Inflammatory macrophage treated with lipopolysaccharide for 4 hours (primary cell): ENCODE results near the gene TPRG1.
A peak's percentile ranks its signal among the peaks of the same experiment; 100 is the strongest.

Experiments
- DNase-seq: peaks from one replicate; pipeline ENCODE4 v3.0.0-alpha.2; 2020

TPRG1 gene

GRCh38 chr3:189363590-189364255 is 192.0 kb downstream of the TPRG1 start:
- no peak for DNase-seq

DNA sequence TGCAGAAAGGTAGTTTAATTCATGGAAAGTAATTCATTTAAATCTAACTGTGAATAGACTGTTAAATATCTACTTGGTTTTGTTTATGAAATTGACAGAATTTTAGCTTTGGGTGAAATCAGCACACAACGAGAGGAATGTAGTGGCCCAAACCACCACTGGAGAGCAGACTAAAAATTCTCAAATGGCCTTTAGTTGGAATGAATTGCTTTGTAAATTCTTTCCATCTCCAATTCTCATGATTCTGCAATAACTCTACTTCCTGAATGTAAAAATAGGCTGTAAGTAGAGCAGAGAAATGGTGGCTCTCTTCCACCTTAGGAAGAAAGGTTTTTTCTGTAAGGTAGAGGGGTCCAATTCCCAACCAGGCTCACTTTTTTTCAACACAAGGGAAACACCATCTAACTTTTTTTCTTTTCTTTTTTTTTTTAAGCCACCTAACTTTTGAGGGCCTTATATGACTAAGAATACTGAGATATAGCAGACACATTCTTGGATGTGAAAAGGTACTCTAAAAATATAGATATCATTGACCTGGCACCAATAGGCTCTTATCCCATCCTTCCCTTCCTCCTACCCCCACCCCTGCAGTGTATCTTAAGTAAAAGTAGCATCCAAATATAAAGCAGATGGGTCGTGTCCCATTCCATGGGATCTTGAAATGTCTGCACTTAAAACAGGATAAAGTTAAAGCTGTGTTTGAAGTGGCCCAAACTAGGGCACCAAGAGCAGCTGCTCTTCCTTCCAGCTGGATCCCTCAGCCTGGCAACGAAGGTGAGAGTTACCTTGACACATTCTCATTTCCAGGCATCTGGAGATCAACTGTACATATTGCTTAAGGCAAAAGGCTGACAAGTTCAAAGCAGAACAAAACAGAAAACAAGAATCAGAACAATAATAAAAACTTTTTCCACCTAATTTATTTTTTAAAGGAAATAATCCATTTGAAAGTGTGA is 194.1 kb downstream of the TPRG1 start:
- no peak for DNase-seq

DNA sequence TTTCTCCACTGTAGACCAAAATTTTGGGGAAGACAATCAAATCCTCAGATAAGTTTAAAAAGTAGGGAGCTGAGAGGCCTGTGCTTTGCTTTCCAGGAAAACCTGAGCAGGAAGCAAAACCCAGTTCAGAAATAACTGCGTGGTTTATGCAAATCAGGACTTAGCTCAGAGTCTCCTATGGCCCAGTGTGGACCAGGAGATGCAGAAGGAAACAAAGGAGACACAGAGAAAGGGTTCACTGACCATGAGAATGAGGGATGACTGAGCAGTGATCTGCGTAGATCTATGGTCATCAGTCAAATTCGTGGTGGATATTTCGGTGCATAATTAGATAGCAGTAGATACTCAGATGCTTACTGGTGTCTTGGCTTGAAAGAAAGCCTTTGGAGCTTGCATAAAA is 196.6 kb downstream of the TPRG1 start:
- DNase-seq = no peak

DNA sequence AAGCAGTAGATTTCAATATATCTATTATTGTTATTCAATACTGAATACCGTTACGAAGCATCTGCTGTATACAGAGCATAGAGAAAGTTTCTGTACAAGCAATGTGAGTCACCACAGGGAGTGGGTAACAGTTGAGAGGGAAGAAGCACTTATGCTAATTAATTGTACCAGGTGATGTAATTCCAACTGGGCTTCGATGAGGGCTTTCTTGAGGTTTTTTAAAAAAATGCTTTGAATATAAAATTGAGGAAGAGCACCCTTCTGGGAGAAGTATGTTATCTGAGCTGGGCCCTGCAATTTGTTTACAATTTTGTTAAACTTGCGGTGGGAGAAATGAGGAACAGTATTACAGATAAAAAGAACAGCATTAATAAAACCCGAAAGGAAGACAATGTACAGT is 197.9 kb downstream of the TPRG1 start:
- peak; percentile 3 for DNase-seq

GRCh38 chr3:189372243-189372642 is 200.5 kb downstream of the TPRG1 start:
- no peak for DNase-seq
